H1 (cell line): ENCODE measurements around the gene DIAPH1.

Experiments
- BRCA1 ChIP-seq: IDR thresholded peaks from 2 replicates; pipeline ENCODE4 v1.6.1; 2012; ENCODE audit warnings: low read depth, low read length, improper control_type of control experiment
- CTCF ChIP-seq, 3 experiments: IDR thresholded peaks; 1 replicate in 2 of 3; 2 replicates in 1 of 3; pipeline versions ENCODE4 v1.5.1 to v1.6.1; 2011; ENCODE audit warnings: low read length in 3 of 3, mild to moderate bottlenecking in 3 of 3, inconsistent platforms in 2 of 3, low read depth in 1 of 3, moderate library complexity in 1 of 3; ENCODE audit not compliant: insufficient read depth in 1 of 3; ENCODE audit errors: control extremely low read depth in 1 of 3
- EP300 ChIP-seq, 2 experiments: IDR thresholded peaks; 1 replicate in 1 of 2; 2 replicates in 1 of 2; pipeline ENCODE4 v1.6.1; 2011 to 2012; ENCODE audit warnings: low read depth in 2 of 2, low read length in 2 of 2, mild to moderate bottlenecking in 2 of 2, borderline replicate concordance in 1 of 2, inconsistent platforms in 1 of 2, moderate library complexity in 1 of 2
- GABPA ChIP-seq: IDR thresholded peaks from 2 replicates; pipeline ENCODE4 v1.6.1; 2011; ENCODE audit warnings: mild to moderate bottlenecking, low read length, moderate library complexity, borderline replicate concordance; ENCODE audit not compliant: insufficient read depth
- JUND ChIP-seq: IDR thresholded peaks from 2 replicates; pipeline ENCODE4 v1.6.1; 2011; ENCODE audit warnings: mild to moderate bottlenecking, improper control_type of control experiment, low read length
- PHF8 ChIP-seq: fragments of 200-600 bp; sonication (generic); conservative IDR thresholded peaks from 2 replicates; pipeline ENCODE4 v1.7.1; 2012; ENCODE audit warnings: low read depth, mild to moderate bottlenecking, inconsistent platforms, low read length, moderate library complexity
- POLR2A ChIP-seq, 2 experiments: IDR thresholded peaks; 1 replicate in 1 of 2; 2 replicates in 1 of 2; pipeline ENCODE4 v1.6.1; 2011; ENCODE audit warnings: low read depth in 2 of 2, low read length in 2 of 2, mild to moderate bottlenecking in 2 of 2; ENCODE audit errors: control extremely low read depth in 1 of 2

DNA sequence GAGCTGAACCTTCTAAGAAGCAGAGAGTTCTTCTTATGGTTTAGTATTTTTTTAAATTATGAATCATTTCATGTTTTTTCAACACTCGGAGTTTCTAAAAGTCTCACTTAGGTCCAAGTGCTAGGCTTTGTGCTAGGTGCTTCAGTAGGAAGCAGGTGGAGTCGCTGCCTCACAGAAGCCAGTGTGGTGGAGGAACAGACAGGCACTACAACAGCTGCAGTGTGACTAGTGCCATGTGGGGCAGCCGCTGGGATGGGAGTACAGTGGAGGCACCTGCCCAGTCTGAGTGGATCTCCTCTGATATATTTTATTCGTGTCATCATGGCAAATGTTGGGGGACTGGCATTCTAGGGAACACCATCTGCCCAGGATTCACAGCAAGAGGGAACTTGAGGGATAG lies 114.6 kb downstream of the DIAPH1 start:
- TF ChIP-seq POLR2A (IDR thresholded peaks at IDR 0.05; ENCODE audit: control extremely low read depth in 1 of 2, low read depth in 2 of 2, low read length in 2 of 2) (no peak), GABPA (no peak), CTCF (IDR thresholded peaks at IDR 0.05; ENCODE audit: control extremely low read depth in 1 of 3, insufficient read depth in 1 of 3, low read depth in 1 of 3, low read length in 3 of 3) (no peak), EP300 (IDR thresholded peaks at IDR 0.05; ENCODE audit: borderline replicate concordance in 1 of 2, low read depth in 2 of 2, low read length in 2 of 2) (no peak), JUND (no peak), PHF8 (no peak), BRCA1 (no peak)
